ENCODE measurements around the gene GTF2IRD2. TPM values are rescaled to one million over a fixed set of nuclear protein-coding genes. Genes with fewer than 3 reads are reported as not detected.
"Not testable (repeated sequence)": the region's sequence is repeated elsewhere in the genome, so short reads cannot be mapped to it uniquely, and the experiment has no call there.

Gene GTF2IRD2
- total RNA-seq, 2 donors from 2014 or later: 8.3 to 12.7 TPM

DNA sequence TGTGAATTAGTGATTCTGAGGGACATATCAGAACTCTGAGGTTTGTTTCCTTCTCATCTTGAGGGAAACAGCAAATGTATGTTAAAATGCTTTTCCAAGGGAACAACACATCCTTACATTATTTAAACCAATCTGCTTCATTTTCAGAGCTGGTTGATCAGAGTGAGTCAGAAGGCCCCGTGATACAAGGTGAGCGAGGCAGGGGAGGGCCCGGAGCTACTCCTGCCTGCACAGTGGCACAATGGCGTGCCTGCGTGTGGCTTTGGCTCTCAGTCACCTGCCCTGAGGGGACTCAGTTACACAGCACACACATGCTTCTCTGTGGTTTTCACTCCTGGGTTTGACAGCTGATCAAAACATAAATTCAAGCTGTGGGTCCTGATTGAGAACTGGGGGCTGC lies 94.7 kb downstream of the GTF2IRD2 start:
- H3K4me1 ChIP-seq (ENCODE audit: control insufficient read depth, insufficient read depth, low read length); H3K9me3 Mint-ChIP-seq: not testable (repeated sequence)
- WGBS, 2 experiments (ENCODE audit: insufficient coverage in 1 of 2, insufficient read length in 1 of 2): no CpG with 5 or more reads among the region's 5 CpGs

DNA sequence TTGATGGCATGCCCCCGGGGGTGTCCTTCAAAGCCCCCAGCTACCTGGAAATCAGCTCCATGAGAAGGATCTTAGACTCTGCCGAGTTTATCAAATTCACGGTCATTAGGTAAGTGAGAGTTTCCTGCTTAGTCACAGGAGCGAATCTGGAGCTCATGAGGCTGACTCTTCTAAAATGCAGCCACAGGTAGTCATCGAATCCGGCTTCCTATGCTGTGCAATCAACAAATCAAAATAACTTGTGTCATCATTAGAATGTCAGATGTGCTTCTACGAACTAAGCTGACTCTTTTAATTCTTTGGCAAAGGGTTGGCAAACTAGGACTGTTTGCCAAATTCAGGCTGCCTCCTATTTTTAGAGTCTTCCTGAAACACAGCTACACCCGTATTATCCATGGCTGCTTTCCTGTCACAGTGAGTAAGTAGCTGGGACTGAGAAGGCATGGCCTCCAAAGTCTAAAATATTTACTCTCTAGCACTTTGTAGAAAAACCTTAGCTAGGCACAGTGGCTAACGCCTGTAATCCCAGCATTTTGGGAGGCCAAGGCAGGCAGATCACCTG lies 97.4 kb downstream of the GTF2IRD2 start:
- not testable (repeated sequence) for H3K4me3 Mint-ChIP-seq; H3K9me3 Mint-ChIP-seq; H3K36me3 Mint-ChIP-seq (ENCODE audit: low read depth); H3K9ac ChIP-seq (ENCODE audit: extremely low read depth, low read length, poor library complexity, severe bottlenecking); H3K36me3 ChIP-seq (ENCODE audit: control insufficient read depth, insufficient read depth, low read length); H3K4me1 ChIP-seq (ENCODE audit: control insufficient read depth, insufficient read depth, low read length); H3K27ac Mint-ChIP-seq; H3K27me3 Mint-ChIP-seq (ENCODE audit: insufficient read depth); H3K27me3 ChIP-seq (ENCODE audit: control insufficient read depth, insufficient read depth, low read length, poor library complexity, severe bottlenecking); DNase-seq; H3K9me3 ChIP-seq (ENCODE audit: control insufficient read depth, low read length); H3K4me1 Mint-ChIP-seq; H3K27ac ChIP-seq (ENCODE audit: low read depth, low read length); H3K4me3 ChIP-seq (ENCODE audit: low read length)
- no CpG with 5 or more reads among the region's 9 CpGs for WGBS, 2 experiments (ENCODE audit: insufficient coverage in 1 of 2, insufficient read length in 1 of 2)

More for the DNA sequence above, 94.7 kb downstream of the GTF2IRD2 start:
- DNase-seq; H3K27me3 ChIP-seq (ENCODE audit: control insufficient read depth, insufficient read depth, low read length, poor library complexity, severe bottlenecking); H3K4me3 ChIP-seq (ENCODE audit: low read length); H3K27ac Mint-ChIP-seq; H3K4me1 Mint-ChIP-seq; H3K36me3 ChIP-seq (ENCODE audit: control insufficient read depth, insufficient read depth, low read length); H3K4me3 Mint-ChIP-seq; H3K27ac ChIP-seq (ENCODE audit: low read depth, low read length); H3K27me3 Mint-ChIP-seq (ENCODE audit: insufficient read depth); H3K9me3 ChIP-seq (ENCODE audit: control insufficient read depth, low read length); H3K36me3 Mint-ChIP-seq (ENCODE audit: low read depth); H3K9ac ChIP-seq (ENCODE audit: extremely low read depth, low read length, poor library complexity, severe bottlenecking): not testable (repeated sequence)

Other genes starting within 250 kb of the GTF2IRD2 start
- gene GTF2I, start 193.9 kb downstream of the GTF2IRD2 start, total RNA-seq: 100 to 1,000 TPM; 391 to 519 TPM
- under 1 TPM in 1 of 2 donors, not detected in 1; 0.37 TPM for gene NCF1, start 77.6 kb downstream of the GTF2IRD2 start, total RNA-seq
- gene CASTOR2, start 113.1 kb upstream of the GTF2IRD2 start, total RNA-seq: 100 to 1,000 TPM in 1 of 2 donors, 10 to 100 TPM in 1; 96.5 to 116 TPM
- gene RCC1L, start 222.2 kb upstream of the GTF2IRD2 start, total RNA-seq: 10 to 100 TPM; 48.8 to 53.5 TPM
- gene GTF2IRD2B, start 241.0 kb upstream of the GTF2IRD2 start, total RNA-seq: 10 to 100 TPM; 13.6 to 24.0 TPM